ENCODE measurements around the gene SPATS2L. TPM values are rescaled to one million over a fixed set of nuclear protein-coding genes. Genes with fewer than 3 reads are reported as not detected.
A peak's percentile ranks its signal among the peaks of the same experiment; 100 is the strongest.

The SPATS2L gene
- total and polyA plus RNA-seq, 2 of the 13 experiments (the other 11 are each of a cell fraction or from before 2014, with no cell fraction given): 154 to 212 TPM

DNA sequence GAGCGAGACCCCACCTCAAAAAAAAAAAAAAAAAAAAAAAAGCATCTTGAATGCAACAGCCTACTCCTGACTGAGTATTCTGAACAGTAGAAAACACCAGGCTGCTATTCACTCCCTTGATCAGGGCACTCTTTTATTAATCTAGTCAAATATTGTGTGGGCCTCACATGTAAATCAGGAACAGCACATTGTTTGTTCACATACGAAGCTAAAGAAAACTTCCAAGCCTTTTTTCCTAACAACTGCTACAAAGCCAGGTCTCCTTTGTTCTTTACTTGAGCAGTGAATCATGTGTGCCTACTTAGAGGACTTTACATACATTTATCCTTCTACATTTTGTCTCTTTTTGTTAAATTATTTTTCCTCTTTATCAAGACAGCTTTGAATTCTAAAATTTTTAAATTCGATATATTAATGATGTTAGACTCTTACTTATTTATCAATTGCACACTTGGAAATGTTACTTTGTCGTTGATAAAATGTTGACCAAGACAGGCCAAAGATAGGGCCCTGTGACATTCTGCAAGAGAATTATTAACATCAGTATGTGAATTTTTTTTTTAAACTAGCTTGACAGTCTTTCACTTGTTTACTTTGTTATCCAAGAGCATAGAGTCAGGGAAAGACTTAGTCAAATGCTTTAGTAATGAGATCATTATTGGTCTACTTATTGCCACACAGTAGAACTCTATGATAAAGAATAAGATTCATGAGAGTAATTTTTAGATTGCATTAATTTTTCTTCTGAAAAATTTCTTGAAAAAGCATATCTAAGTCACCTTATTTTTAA lies 13.2 kb downstream of the SPATS2L start (continued):
- no peak for TF ChIP-seq SNAI1 (CRISPR knock-in tag; IDR thresholded peaks at IDR 0.05; ENCODE audit: borderline replicate concordance)
- TF ChIP-seq ZNF879 (CRISPR knock-in tag; IDR thresholded peaks at IDR 0.05): no peak
- TF ChIP-seq, protein P1, sequence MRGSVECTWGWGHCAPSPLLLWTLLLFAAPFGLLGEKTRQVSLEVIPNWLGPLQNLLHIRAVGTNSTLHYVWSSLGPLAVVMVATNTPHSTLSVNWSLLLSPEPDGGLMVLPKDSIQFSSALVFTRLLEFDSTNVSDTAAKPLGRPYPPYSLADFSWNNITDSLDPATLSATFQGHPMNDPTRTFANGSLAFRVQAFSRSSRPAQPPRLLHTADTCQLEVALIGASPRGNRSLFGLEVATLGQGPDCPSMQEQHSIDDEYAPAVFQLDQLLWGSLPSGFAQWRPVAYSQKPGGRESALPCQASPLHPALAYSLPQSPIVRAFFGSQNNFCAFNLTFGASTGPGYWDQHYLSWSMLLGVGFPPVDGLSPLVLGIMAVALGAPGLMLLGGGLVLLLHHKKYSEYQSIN (CRISPR knock-in tag; IDR thresholded peaks at IDR 0.05; ENCODE audit: borderline replicate concordance): no peak
- no peak; the same call in 1 of the 2 replicates for TF ChIP-seq DNMT3B (CRISPR knock-in tag; conservative IDR thresholded peaks at IDR 0.05)
- TF ChIP-seq, protein P2, sequence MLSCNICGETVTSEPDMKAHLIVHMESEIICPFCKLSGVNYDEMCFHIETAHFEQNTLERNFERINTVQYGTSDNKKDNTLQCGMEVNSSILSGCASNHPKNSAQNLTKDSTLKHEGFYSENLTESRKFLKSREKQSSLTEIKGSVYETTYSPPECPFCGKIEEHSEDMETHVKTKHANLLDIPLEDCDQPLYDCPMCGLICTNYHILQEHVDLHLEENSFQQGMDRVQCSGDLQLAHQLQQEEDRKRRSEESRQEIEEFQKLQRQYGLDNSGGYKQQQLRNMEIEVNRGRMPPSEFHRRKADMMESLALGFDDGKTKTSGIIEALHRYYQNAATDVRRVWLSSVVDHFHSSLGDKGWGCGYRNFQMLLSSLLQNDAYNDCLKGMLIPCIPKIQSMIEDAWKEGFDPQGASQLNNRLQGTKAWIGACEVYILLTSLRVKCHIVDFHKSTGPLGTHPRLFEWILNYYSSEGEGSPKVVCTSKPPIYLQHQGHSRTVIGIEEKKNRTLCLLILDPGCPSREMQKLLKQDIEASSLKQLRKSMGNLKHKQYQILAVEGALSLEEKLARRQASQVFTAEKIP (CRISPR knock-in tag; IDR thresholded peaks at IDR 0.05; ENCODE audit: borderline replicate concordance): no peak
- TF ChIP-seq, protein P3, sequence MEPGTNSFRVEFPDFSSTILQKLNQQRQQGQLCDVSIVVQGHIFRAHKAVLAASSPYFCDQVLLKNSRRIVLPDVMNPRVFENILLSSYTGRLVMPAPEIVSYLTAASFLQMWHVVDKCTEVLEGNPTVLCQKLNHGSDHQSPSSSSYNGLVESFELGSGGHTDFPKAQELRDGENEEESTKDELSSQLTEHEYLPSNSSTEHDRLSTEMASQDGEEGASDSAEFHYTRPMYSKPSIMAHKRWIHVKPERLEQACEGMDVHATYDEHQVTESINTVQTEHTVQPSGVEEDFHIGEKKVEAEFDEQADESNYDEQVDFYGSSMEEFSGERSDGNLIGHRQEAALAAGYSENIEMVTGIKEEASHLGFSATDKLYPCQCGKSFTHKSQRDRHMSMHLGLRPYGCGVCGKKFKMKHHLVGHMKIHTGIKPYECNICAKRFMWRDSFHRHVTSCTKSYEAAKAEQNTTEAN (CRISPR knock-in tag; conservative IDR thresholded peaks at IDR 0.05): peak; percentile 73; the same call in 1 of the 2 replicates
- no peak for TF ChIP-seq ZNF891 (CRISPR knock-in tag; IDR thresholded peaks at IDR 0.05)
- no peak for TF ChIP-seq ZNF484 (CRISPR knock-in tag; IDR thresholded peaks at IDR 0.05; ENCODE audit: borderline replicate concordance, low read depth)
- TF ChIP-seq ZNF567 (CRISPR knock-in tag; IDR thresholded peaks at IDR 0.05; ENCODE audit: borderline replicate concordance): no peak
- peak; percentile 50; the same call in 1 of the 2 replicates for TF ChIP-seq MED13 (CRISPR knock-in tag; IDR thresholded peaks at IDR 0.05)
- no peak for TF ChIP-seq HDAC6 (IDR thresholded peaks at IDR 0.05; ENCODE audit: low read depth, low read length)
- TF ChIP-seq, protein P4, sequence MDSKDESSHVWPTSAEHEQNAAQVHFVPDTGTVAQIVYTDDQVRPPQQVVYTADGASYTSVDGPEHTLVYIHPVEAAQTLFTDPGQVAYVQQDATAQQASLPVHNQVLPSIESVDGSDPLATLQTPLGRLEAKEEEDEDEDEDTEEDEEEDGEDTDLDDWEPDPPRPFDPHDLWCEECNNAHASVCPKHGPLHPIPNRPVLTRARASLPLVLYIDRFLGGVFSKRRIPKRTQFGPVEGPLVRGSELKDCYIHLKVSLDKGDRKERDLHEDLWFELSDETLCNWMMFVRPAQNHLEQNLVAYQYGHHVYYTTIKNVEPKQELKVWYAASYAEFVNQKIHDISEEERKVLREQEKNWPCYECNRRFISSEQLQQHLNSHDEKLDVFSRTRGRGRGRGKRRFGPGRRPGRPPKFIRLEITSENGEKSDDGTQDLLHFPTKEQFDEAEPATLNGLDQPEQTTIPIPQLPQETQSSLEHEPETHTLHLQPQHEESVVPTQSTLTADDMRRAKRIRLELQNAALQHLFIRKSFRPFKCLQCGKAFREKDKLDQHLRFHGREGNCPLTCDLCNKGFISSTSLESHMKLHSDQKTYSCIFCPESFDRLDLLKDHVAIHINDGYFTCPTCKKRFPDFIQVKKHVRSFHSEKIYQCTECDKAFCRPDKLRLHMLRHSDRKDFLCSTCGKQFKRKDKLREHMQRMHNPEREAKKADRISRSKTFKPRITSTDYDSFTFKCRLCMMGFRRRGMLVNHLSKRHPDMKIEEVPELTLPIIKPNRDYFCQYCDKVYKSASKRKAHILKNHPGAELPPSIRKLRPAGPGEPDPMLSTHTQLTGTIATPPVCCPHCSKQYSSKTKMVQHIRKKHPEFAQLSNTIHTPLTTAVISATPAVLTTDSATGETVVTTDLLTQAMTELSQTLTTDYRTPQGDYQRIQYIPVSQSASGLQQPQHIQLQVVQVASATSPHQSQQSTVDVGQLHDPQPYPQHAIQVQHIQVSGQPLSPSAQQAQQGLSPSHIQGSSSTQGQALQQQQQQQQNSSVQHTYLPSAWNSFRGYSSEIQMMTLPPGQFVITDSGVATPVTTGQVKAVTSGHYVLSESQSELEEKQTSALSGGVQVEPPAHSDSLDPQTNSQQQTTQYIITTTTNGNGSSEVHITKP (CRISPR knock-in tag; IDR thresholded peaks at IDR 0.05; ENCODE audit: low read depth): no peak
- no peak for TF ChIP-seq AGO1 (IDR thresholded peaks at IDR 0.05; ENCODE audit: low read depth, low read length, poor library complexity, severe bottlenecking)
- no peak for TF ChIP-seq SKI (IDR thresholded peaks at IDR 0.05; ENCODE audit: partially characterized antibody)
- no peak for TF ChIP-seq SRY (CRISPR knock-in tag; IDR thresholded peaks at IDR 0.05)
- TF ChIP-seq HCFC1 (IDR thresholded peaks at IDR 0.05; ENCODE audit: low read depth, low read length): no peak
- TF ChIP-seq PRMT3 (CRISPR knock-in tag; IDR thresholded peaks at IDR 0.05; ENCODE audit: borderline replicate concordance, low read depth): no peak
- no peak for TF ChIP-seq ZNF230 (CRISPR knock-in tag; IDR thresholded peaks at IDR 0.05)
- peak; percentile 68; the same call in 1 of the 2 replicates for TF ChIP-seq ZNF614 (CRISPR knock-in tag; IDR thresholded peaks at IDR 0.05; ENCODE audit: borderline replicate concordance)
- no peak for TF ChIP-seq TEAD2 (CRISPR knock-in tag; IDR thresholded peaks at IDR 0.05)
